Subcutaneous abdominal adipose tissue (tissue), 5 donors: ENCODE data around the gene DOCK11.
"Not testable (repeated sequence)": the region's sequence is repeated elsewhere in the genome, so short reads cannot be mapped to it uniquely, and the experiment has no call there.

Experiments
- H3K27ac ChIP-seq: one replicate; pipeline ENCODE4 v1.7.0; 2013; ENCODE audit warnings: low read depth, mild to moderate bottlenecking, inconsistent platforms, low read length, moderate library complexity
- H3K27me3 ChIP-seq, 5 donors: one replicate each; pipeline ENCODE4 v1.7.0; 2013; ENCODE audit warnings: low read length in 5 of 5, inconsistent platforms in 1 of 5; ENCODE audit not compliant: control insufficient read depth in 5 of 5, insufficient read depth in 4 of 5
- H3K36me3 ChIP-seq, 5 donors: one replicate each; pipeline ENCODE4 v1.7.0; 2013; ENCODE audit warnings: low read length in 5 of 5; ENCODE audit not compliant: control insufficient read depth in 5 of 5, insufficient read depth in 5 of 5
- H3K4me1 ChIP-seq, 5 donors: one replicate each; pipeline ENCODE4 v1.7.0; 2013; ENCODE audit warnings: low read length in 5 of 5, mild to moderate bottlenecking in 3 of 5, moderate library complexity in 1 of 5; ENCODE audit not compliant: control insufficient read depth in 5 of 5, insufficient read depth in 5 of 5
- H3K4me3 ChIP-seq, 5 donors: one replicate each; pipeline ENCODE4 v1.7.0; 2013; ENCODE audit warnings: low read length in 5 of 5, low read depth in 1 of 5
- H3K9ac ChIP-seq, 5 donors: one replicate each; pipeline ENCODE4 v1.7.0; 2013; ENCODE audit warnings: low read length in 5 of 5, mild to moderate bottlenecking in 4 of 5, moderate library complexity in 3 of 5
- H3K9me3 ChIP-seq, 5 donors: one replicate each; pipeline ENCODE4 v1.7.0; 2013; ENCODE audit warnings: low read length in 5 of 5; ENCODE audit not compliant: control insufficient read depth in 5 of 5
- donor health status: healthy.
- donor health status: healthy.
- donor health status: healthy.
- donor health status: healthy.
- donor health status: healthy.

Gene DOCK11

DNA sequence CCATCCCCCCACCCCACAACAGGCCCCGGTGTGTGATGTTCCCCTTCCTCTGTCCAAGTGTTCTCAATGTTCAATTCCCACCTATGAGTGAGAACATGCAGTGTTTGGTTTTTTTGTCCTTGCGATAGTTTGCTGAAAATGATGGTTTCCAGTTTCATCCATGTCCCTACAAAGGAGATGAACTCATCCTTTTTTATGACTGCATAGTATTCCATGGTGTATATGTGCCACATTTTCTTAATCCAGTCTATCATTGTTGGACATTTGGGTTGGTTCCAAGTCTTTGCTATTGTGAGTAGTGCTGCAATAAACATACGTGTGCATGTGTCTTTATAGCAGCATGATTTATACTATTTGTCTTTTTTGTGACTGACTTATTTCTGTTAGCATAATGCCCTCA is 236.9 kb downstream of the DOCK11 start:
- H3K27ac ChIP-seq, H3K9ac ChIP-seq, H3K4me3 ChIP-seq, H3K36me3 ChIP-seq, H3K9me3 ChIP-seq, H3K27me3 ChIP-seq: not testable (repeated sequence)
- H3K4me1 ChIP-seq, result peaks cover 0 to 15% (median 8%) of the 10 kb centered on the region in 5 donors

DNA sequence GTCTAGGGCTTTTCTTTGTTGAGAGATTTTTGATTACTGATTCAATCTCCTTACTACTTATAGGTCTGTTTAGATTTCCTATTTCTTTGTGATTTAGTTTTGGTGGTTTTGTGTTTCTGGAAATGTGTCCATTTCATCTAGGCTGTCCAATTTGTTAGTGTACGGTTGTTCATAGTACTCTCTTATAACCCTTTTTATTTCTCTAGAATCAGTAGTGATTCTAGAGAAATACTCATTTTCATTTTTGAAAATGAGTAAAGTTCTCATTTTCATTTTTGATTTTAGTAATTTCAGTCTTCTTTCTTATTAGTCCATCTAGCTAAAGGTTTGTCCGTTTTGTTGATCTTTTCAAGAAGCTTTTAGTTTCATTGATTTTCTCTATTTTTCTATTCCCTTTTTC is 239.3 kb downstream of the DOCK11 start:
- H3K9ac ChIP-seq, result no peak overlapping the region
- no peaks in the 10 kb centered on the region for H3K36me3 ChIP-seq
- H3K4me3 ChIP-seq, result no peak overlapping the region
- peaks cover 0 to 8% (median 0%) of the 10 kb centered on the region in 5 donors for H3K9me3 ChIP-seq
- H3K4me1 ChIP-seq, result peaks cover 0 to 11% (median 2%) of the 10 kb centered on the region in 5 donors
- H3K27ac ChIP-seq, result no peak overlapping the region
- no peaks in the 10 kb centered on the region for H3K27me3 ChIP-seq
